HEK293 (cell line): ENCODE data around the gene SARNP.

Experiments
- CTCF ChIA-PET: fragments of 350-600 bp; formaldehyde crosslinking; extraction: SDS; loops from one replicate; lab custom pipeline; 2021; ENCODE audit warnings: antibody characterized with exemption; lab: Yijun Ruan, JAX
- POLR2A ChIA-PET: fragments of 300-600 bp; formaldehyde crosslinking; extraction: SDS; loops from one replicate; lab custom pipeline; 2020; ENCODE audit warnings: antibody characterized with exemption, inconsistent platforms; lab: Yijun Ruan, JAX
- H3K27ac ChIP-seq: fragments of 200-500 bp; sonication (Bioruptor generic); 2 replicates; pipeline ENCODE4 v1.5.1; 2014; ENCODE audit warnings: low read depth, low read length, control low read depth, inconsistent platforms; ENCODE audit errors: extremely low read depth
- H3K36me3 ChIP-seq, 2 experiments: fragments of 200-500 bp in 1 of 2; sonication (Bioruptor generic) in 1 of 2; 1 replicate in 1 of 2; 2 replicates in 1 of 2; pipeline ENCODE4 v1.5.1; 2014 to 2017; ENCODE audit warnings: inconsistent platforms in 2 of 2, low read length in 2 of 2; ENCODE audit not compliant: control insufficient read depth in 2 of 2, insufficient read depth in 1 of 2
- H3K4me1 ChIP-seq: fragments of 200-500 bp; sonication (Bioruptor generic); 2 replicates; pipeline ENCODE4 v1.5.1; 2014; ENCODE audit warnings: mild to moderate bottlenecking, low read length, inconsistent platforms; ENCODE audit not compliant: control insufficient read depth, insufficient read depth
- H3K4me3 ChIP-seq: 2 replicates; pipeline ENCODE4 v1.5.1; 2011; ENCODE audit warnings: low read depth, mild to moderate bottlenecking, control low read depth, low read length, moderate library complexity
- H3K9me3 ChIP-seq: fragments of 200-500 bp; sonication (Bioruptor generic); 2 replicates; pipeline ENCODE4 v1.5.1; 2014; ENCODE audit warnings: low read depth, low read length, inconsistent platforms; ENCODE audit not compliant: control insufficient read depth, insufficient read depth
- BCL11B ChIP-seq: fragments of 450-650 bp; formaldehyde crosslinking; IDR thresholded peaks from 2 replicates; pipeline ENCODE4 v1.5.1; 2016; ENCODE audit warnings: low read depth, missing biosample characterization, missing genetic modification characterization
- HOXC10 ChIP-seq: sonication (generic); formaldehyde crosslinking; IDR thresholded peaks from 2 replicates; pipeline ENCODE4 v1.8.1; 2023; ENCODE audit warnings: mild to moderate bottlenecking, missing genetic modification reagents
- KLF16 ChIP-seq: fragments of 450-650 bp; formaldehyde crosslinking; IDR thresholded peaks from 2 replicates; pipeline ENCODE4 v1.5.1; 2017; ENCODE audit warnings: missing biosample characterization, missing genetic modification characterization
- MEIS1 ChIP-seq: sonication (generic); formaldehyde crosslinking; IDR thresholded peaks from 2 replicates; pipeline ENCODE4 v1.8.1; 2022; ENCODE audit warnings: missing genetic modification reagents, mild to moderate bottlenecking, borderline replicate concordance
- SETDB1 ChIP-seq: IDR thresholded peaks from one replicate; pipeline ENCODE4 v1.6.1; 2017; ENCODE audit warnings: mild to moderate bottlenecking, low read length, moderate library complexity, mixed read lengths; ENCODE audit not compliant: insufficient read length
- SP3 ChIP-seq: fragments of 450-650 bp; formaldehyde crosslinking; IDR thresholded peaks from 2 replicates; pipeline ENCODE4 v1.5.1; 2016; ENCODE audit warnings: missing biosample characterization, missing genetic modification characterization
- ZBTB21 ChIP-seq: fragments of 450-650 bp; formaldehyde crosslinking; IDR thresholded peaks from 2 replicates; pipeline ENCODE4 v1.5.1; 2017; ENCODE audit warnings: missing biosample characterization, missing genetic modification characterization
- ZFP69B ChIP-seq: fragments of 450-650 bp; formaldehyde crosslinking; IDR thresholded peaks from 2 replicates; pipeline ENCODE4 v1.5.1; 2016; ENCODE audit warnings: missing biosample characterization, missing genetic modification characterization
- ZNF266 ChIP-seq: fragments of 450-650 bp; formaldehyde crosslinking; IDR thresholded peaks from 2 replicates; pipeline ENCODE4 v1.5.1; 2016; ENCODE audit warnings: missing biosample characterization, missing genetic modification characterization, low read depth
- ZNF274 ChIP-seq, 2 experiments: fragments of 200-500 bp in 1 of 2; fragments of 450-650 bp in 1 of 2; sonication (Bioruptor generic) in 1 of 2; formaldehyde crosslinking in 1 of 2; IDR thresholded peaks; 2 replicates each; pipeline versions ENCODE4 v1.5.1 to v1.6.1; 2014 to 2016; ENCODE audit warnings: borderline replicate concordance in 1 of 2, inconsistent platforms in 1 of 2, low read length in 1 of 2, missing biosample characterization in 1 of 2, missing genetic modification characterization in 1 of 2
- ZNF341 ChIP-seq: fragments of 450-650 bp; formaldehyde crosslinking; IDR thresholded peaks from 2 replicates; pipeline ENCODE4; 2016; ENCODE audit warnings: low read depth, missing biosample characterization, missing genetic modification characterization
- ZNF37A ChIP-seq: fragments of 450-650 bp; IDR thresholded peaks from 2 replicates; pipeline ENCODE4 v1.5.1; 2018; ENCODE audit warnings: missing biosample characterization, missing genetic modification characterization
- ZNF394 ChIP-seq: fragments of 450-650 bp; formaldehyde crosslinking; IDR thresholded peaks from 2 replicates; pipeline ENCODE4 v1.5.1; 2016; ENCODE audit warnings: missing biosample characterization, missing genetic modification characterization, mild to moderate bottlenecking, moderate library complexity, borderline replicate concordance
- ZNF423 ChIP-seq: fragments of 450-650 bp; formaldehyde crosslinking; IDR thresholded peaks from 2 replicates; pipeline ENCODE4 v1.5.1; 2016; ENCODE audit warnings: missing biosample characterization, missing genetic modification characterization
- ZNF544 ChIP-seq: fragments of 450-650 bp; formaldehyde crosslinking; IDR thresholded peaks from 2 replicates; pipeline ENCODE4 v1.5.0; 2017; ENCODE audit warnings: missing biosample characterization, missing genetic modification characterization
- ZNF555 ChIP-seq: fragments of 450-650 bp; formaldehyde crosslinking; conservative IDR thresholded peaks from 2 replicates; pipeline ENCODE4 v1.5.1; 2017; ENCODE audit warnings: missing biosample characterization, mild to moderate bottlenecking, missing genetic modification characterization, inconsistent platforms
- ZNF585B ChIP-seq: fragments of 450-650 bp; formaldehyde crosslinking; IDR thresholded peaks from 2 replicates; pipeline ENCODE4 v1.5.1; 2016; ENCODE audit warnings: missing biosample characterization, missing genetic modification characterization
- ZNF624 ChIP-seq: fragments of 450-650 bp; formaldehyde crosslinking; IDR thresholded peaks from 2 replicates; pipeline ENCODE4 v1.5.1; 2017; ENCODE audit warnings: missing biosample characterization, missing genetic modification characterization
- ZNF677 ChIP-seq: fragments of 450-650 bp; IDR thresholded peaks from 2 replicates; pipeline ENCODE4 v1.5.0; 2018; ENCODE audit warnings: missing biosample characterization, mild to moderate bottlenecking, missing genetic modification characterization, moderate library complexity
- ZNF747 ChIP-seq: fragments of 450-650 bp; formaldehyde crosslinking; IDR thresholded peaks from 2 replicates; pipeline ENCODE4 v1.5.1; 2016; ENCODE audit warnings: missing biosample characterization, missing genetic modification characterization
- ZNF776 ChIP-seq: fragments of 450-650 bp; formaldehyde crosslinking; IDR thresholded peaks from 2 replicates; pipeline ENCODE4 v1.5.0; 2017; ENCODE audit warnings: missing biosample characterization, missing genetic modification characterization, borderline replicate concordance
- ZXDB ChIP-seq: fragments of 450-650 bp; formaldehyde crosslinking; IDR thresholded peaks from 2 replicates; pipeline ENCODE4 v1.5.1; 2016; ENCODE audit warnings: missing biosample characterization, missing genetic modification characterization
- TF ChIP-seq, protein P1 (sequence below): fragments of 450-650 bp; formaldehyde crosslinking; conservative IDR thresholded peaks from 2 replicates; pipeline ENCODE4 v1.5.1; 2016; ENCODE audit warnings: low read depth, missing biosample characterization, missing genetic modification characterization
- TF ChIP-seq, protein P2 (sequence below): fragments of 450-650 bp; formaldehyde crosslinking; IDR thresholded peaks from 2 replicates; pipeline ENCODE4 v1.5.1; 2016; ENCODE audit warnings: missing biosample characterization, missing genetic modification characterization
- TF ChIP-seq, protein P3 (sequence below): fragments of 450-650 bp; formaldehyde crosslinking; IDR thresholded peaks from 2 replicates; pipeline ENCODE4 v1.5.1; 2016; ENCODE audit warnings: missing biosample characterization, missing genetic modification characterization

The SARNP gene

DNA sequence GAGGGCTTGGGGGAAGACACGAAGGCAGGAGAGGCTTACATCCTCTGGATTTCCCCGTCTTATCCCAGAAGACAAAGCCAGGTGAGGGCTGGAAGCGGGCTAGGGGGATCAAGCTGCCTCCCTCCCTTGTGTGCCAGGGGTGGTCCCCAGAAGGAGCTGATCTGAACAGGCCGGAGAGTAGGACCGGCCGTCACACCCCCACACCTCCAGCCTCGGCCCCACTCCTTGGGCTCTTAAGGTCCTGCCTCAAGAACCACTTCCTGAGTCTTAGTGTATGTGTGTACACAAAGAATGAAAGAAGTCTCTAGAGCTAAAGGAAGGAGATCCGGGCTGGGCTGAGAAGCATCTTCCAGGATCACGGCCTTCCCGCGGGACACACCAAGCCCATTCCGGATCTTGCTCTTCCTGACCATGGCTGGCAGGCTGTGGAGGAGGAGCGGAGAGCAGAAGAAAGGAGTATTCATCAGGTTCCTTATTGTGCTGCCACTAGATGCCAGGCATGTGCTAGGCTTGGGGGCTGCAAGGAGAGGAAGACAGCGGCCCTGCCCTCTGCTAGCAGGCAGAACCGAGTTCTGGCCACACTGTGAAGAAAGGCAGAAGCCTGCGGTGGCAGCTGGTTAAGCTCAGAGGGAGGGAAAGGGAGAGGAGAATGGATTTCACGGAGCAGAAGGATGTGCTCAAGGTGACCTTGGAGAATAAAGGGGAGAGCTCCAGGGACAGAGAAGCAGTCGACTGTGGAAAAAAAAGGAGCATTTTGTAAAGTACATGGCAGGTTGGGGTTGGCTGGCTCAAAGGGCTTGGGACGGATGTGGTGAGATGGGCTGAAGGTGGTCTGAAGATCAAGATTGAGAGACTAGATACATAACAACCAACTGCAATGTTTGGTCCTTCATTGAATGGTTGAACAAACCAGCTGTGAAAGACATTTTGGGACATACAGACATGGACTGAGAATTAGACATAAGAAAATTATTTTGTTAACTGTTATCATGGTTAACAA is 87.4 kb downstream of the SARNP start (continued):
- no peak for TF ChIP-seq MEIS1 (CRISPR knock-in tag)

DNA sequence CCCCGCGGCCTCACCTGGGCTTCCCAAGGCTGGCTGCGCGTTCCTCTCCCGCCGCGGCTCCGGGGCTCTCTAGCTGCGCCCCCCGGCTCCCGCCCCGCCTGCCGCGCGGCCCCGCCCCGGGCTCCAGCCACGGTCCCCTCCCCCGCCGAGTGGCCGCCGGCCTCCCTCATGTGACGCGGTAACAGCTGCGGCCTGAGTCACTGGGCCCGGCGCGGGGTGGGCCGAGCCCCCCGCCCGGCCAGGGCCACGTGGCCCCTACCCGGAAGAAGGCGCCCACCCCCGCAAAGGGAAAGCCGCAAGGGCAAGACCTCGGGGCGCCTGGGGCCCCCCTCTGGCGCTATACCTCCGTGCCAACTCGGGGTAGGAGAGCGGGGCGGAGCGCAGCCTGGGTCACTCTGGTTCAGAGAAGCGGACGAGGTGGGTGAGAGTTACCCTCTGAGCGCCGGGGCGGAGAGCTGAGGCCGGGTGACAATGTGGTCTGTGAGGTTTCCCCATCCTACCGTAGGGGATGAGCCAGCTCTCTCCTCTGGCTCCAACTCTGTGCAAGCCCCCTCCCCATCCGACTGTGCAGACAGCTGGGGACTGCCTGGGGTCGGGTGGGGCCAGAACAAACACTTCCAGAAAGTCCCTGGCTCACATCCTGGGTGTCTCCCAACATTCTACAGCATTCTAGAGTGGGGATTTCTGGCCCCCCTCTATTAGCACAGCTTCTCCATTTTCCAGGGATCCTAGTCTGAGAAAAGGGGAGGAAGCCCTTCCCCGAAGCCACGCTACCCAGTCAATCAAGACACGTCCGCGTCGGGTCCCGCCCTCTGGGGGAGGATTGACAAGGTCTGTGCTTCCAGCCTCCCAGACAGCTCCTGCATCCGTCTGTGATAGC is 88.3 kb downstream of the SARNP start, which contains the start of gene CD63:
TSS of gene CD63 (minus strand) at position 71 of the 880 bp plus-strand sequence. CDS start 668 bp downstream, outside the sequence.
- Histone ChIP-seq H3K4me1 (no peaks in the 10 kb centered on the region; the same call in 1 of the 2 replicates), H3K4me3 (peak within 1 kb of the TSS; percentile 77), H3K27ac (peak within 1 kb of the TSS; percentile 91), H3K36me3 (peaks cover 12 to 36% of the 10 kb centered on the region in 2 experiments), H3K9me3 (no peaks in the 10 kb centered on the region)
- ChIA-PET POLR2A (interaction anchor here (0.5 to 2.7 kb wide), 20 partner anchors 9 to 474 kb away, joined by 3 to 24 read pairs (median 5); partner anchors contain the start of genes BLOC1S1, DNAJC14, GDF11 and ITGA7), CTCF (interaction anchor here (0.6 to 2.3 kb wide), 11 partner anchors 8 to 1394 kb away, joined by 3 to 37 read pairs (median 4); partner anchors contain the start of gene RDH5)
- TF ChIP-seq, protein P1, sequence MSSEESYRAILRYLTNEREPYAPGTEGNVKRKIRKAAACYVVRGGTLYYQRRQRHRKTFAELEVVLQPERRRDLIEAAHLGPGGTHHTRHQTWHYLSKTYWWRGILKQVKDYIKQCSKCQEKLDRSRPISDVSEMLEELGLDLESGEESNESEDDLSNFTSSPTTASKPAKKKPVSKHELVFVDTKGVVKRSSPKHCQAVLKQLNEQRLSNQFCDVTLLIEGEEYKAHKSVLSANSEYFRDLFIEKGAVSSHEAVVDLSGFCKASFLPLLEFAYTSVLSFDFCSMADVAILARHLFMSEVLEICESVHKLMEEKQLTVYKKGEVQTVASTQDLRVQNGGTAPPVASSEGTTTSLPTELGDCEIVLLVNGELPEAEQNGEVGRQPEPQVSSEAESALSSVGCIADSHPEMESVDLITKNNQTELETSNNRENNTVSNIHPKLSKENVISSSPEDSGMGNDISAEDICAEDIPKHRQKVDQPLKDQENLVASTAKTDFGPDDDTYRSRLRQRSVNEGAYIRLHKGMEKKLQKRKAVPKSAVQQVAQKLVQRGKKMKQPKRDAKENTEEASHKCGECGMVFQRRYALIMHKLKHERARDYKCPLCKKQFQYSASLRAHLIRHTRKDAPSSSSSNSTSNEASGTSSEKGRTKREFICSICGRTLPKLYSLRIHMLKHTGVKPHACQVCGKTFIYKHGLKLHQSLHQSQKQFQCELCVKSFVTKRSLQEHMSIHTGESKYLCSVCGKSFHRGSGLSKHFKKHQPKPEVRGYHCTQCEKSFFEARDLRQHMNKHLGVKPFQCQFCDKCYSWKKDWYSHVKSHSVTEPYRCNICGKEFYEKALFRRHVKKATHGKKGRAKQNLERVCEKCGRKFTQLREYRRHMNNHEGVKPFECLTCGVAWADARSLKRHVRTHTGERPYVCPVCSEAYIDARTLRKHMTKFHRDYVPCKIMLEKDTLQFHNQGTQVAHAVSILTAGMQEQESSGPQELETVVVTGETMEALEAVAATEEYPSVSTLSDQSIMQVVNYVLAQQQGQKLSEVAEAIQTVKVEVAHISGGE (tag by site-specific recombination) = no peak; the same call in 1 of the 2 replicates
- TF ChIP-seq ZXDB (tag by site-specific recombination) (0 out of 2 replicates have a peak, but pooled peaks have one; percentile 65), HOXC10 (no peak), ZNF776 (tag by site-specific recombination) (no peak), ZNF677 (no peak), ZNF266 (tag by site-specific recombination) (no peak), ZNF423 (tag by site-specific recombination) (peak; percentile 68; the same call in 1 of the 2 replicates), ZNF747 (no peak), ZNF341 (tag by site-specific recombination) (peak; percentile 57), ZBTB21 (peak; percentile 62; the same call in 1 of the 2 replicates), ZFP69B (tag by site-specific recombination) (peak; percentile 44; the same call in 1 of the 2 replicates), SETDB1 (no peak), SP3 (tag by site-specific recombination) (peak; percentile 47), KLF16 (tag by site-specific recombination) (0 out of 2 replicates have a peak, but pooled peaks have one; percentile 33), BCL11B (tag by site-specific recombination) (no peak), ZNF624 (tag by site-specific recombination) (no peak), ZNF274 (IDR thresholded peaks at IDR 0.05; ENCODE audit: low read length) (no peak), ZNF274 (tag by site-specific recombination; IDR thresholded peaks at IDR 0.05; ENCODE audit: borderline replicate concordance) (no peak), ZNF585B (no peak), ZNF555 (tag by site-specific recombination) (no peak), ZNF394 (tag by site-specific recombination) (peak; percentile 91), ZNF37A (tag by site-specific recombination) (no peak), ZNF544 (tag by site-specific recombination) (no peak)
- TF ChIP-seq, protein P2, sequence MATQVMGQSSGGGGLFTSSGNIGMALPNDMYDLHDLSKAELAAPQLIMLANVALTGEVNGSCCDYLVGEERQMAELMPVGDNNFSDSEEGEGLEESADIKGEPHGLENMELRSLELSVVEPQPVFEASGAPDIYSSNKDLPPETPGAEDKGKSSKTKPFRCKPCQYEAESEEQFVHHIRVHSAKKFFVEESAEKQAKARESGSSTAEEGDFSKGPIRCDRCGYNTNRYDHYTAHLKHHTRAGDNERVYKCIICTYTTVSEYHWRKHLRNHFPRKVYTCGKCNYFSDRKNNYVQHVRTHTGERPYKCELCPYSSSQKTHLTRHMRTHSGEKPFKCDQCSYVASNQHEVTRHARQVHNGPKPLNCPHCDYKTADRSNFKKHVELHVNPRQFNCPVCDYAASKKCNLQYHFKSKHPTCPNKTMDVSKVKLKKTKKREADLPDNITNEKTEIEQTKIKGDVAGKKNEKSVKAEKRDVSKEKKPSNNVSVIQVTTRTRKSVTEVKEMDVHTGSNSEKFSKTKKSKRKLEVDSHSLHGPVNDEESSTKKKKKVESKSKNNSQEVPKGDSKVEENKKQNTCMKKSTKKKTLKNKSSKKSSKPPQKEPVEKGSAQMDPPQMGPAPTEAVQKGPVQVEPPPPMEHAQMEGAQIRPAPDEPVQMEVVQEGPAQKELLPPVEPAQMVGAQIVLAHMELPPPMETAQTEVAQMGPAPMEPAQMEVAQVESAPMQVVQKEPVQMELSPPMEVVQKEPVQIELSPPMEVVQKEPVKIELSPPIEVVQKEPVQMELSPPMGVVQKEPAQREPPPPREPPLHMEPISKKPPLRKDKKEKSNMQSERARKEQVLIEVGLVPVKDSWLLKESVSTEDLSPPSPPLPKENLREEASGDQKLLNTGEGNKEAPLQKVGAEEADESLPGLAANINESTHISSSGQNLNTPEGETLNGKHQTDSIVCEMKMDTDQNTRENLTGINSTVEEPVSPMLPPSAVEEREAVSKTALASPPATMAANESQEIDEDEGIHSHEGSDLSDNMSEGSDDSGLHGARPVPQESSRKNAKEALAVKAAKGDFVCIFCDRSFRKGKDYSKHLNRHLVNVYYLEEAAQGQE (tag by site-specific recombination) = no peak
- TF ChIP-seq, protein P3, sequence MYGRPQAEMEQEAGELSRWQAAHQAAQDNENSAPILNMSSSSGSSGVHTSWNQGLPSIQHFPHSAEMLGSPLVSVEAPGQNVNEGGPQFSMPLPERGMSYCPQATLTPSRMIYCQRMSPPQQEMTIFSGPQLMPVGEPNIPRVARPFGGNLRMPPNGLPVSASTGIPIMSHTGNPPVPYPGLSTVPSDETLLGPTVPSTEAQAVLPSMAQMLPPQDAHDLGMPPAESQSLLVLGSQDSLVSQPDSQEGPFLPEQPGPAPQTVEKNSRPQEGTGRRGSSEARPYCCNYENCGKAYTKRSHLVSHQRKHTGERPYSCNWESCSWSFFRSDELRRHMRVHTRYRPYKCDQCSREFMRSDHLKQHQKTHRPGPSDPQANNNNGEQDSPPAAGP (tag by site-specific recombination) = 0 out of 2 replicates have a peak, but pooled peaks have one; percentile 41
